Activated CD4-positive, alpha-beta T cell treated with anti-CD3 and anti-CD28 coated beads, Interleukin-2, amount 10 ng/mL, durations not matched to agents 7 days and 5 days (primary cell): Measurements from ENCODE around the gene SDF4. TPM values are rescaled to one million over a fixed set of nuclear protein-coding genes. Genes with fewer than 3 reads are reported as not detected.
A peak's percentile ranks its signal among the peaks of the same experiment; 100 is the strongest.

Experiments
- CTCF ChIA-PET: fragments of 350-600 bp; sonication (Branson Sonifier 250); formaldehyde crosslinking; loops from one replicate; lab custom pipeline; 2021; ENCODE audit warnings: antibody characterized with exemption; lab: Charles Lee
- POLR2A ChIA-PET: fragments of 350-600 bp; sonication (Branson Sonifier 250); formaldehyde crosslinking; loops from one replicate; lab custom pipeline; 2021; ENCODE audit warnings: antibody characterized with exemption; lab: Charles Lee
- DNase-seq: peaks from one replicate; pipeline ENCODE4 v3.0.0-alpha.2; 2020
- H3K27ac Mint-ChIP-seq: one replicate; pipeline ENCODE4 v1.8.0; 2021; ENCODE audit warnings: mild to moderate bottlenecking, moderate library complexity, mixed read lengths
- H3K27me3 Mint-ChIP-seq: one replicate; pipeline ENCODE4 v1.8.0; 2021; ENCODE audit warnings: mixed read lengths
- H3K36me3 Mint-ChIP-seq: one replicate; pipeline ENCODE4 v1.8.0; 2021; ENCODE audit warnings: low read depth, mixed read lengths
- H3K4me1 Mint-ChIP-seq: one replicate; pipeline ENCODE4 v1.8.0; 2021; ENCODE audit warnings: mixed read lengths
- H3K4me3 Mint-ChIP-seq: one replicate; pipeline ENCODE4 v1.8.0; 2021; ENCODE audit warnings: mild to moderate bottlenecking, moderate library complexity, mixed read lengths
- H3K9me3 Mint-ChIP-seq: one replicate; pipeline ENCODE4 v1.8.0; 2021; ENCODE audit warnings: mixed read lengths
- total RNA-seq, 2 experiments: library from RNA; stranded (reverse); gene quantifications; one replicate each; pipeline ENCODE4 v1.2.3, GENCODE V29; 2021

The SDF4 gene
- total RNA-seq, 2 experiments from 2014 or later: 81.7 to 91.4 TPM

DNA sequence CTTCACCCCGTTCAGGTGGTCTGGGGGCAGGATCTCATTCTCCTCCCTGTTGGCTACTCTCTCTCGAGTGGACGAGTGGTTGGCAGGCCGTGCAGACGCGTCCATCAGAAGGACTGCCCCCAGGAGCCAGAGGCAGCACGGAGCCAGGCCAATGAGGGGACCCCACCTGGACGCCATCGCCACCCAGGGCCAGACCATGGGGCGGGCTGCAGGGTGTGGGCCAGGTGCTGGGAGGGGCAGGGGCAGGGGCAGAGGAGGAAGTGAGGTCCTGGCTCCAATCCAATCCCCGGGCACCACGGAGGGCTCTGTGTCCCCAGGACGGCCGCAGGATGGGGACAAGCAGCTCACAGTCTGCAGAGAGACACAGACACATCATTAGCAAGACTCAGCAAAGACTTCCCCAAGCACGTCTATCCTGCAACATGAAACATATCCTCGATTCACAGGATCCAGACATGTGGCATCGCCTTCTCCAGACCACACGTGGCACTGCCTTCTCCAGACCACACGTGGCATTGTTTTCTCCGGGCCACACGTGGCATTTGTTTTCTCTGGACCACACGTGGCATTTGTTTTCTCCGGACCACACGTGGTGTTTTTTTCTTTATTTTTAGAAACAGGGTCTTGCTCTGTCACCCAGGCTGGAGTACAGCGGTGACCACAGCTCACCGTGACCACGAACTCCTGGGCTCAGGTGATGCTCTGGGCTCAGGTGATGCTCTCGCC lies 3.0 kb downstream of the SDF4 start:
- H3K27me3 Mint-ChIP-seq: no peaks in the 10 kb centered on the region
- DNase-seq: no peak
- peaks cover 21% of the 10 kb centered on the region for H3K4me1 Mint-ChIP-seq
- ChIA-PET POLR2A (no interaction called here), CTCF (interaction anchor here (1.1 to 2.2 kb wide), 2 partner anchors 10 to 106 kb away, joined by 3 to 6 read pairs; no protein-coding TSS in a partner anchor)
- H3K4me3 Mint-ChIP-seq: no peak overlapping the region
- H3K36me3 Mint-ChIP-seq: peaks cover 35% of the 10 kb centered on the region
- H3K9me3 Mint-ChIP-seq: no peaks in the 10 kb centered on the region
- no peak overlapping the region for H3K27ac Mint-ChIP-seq

DNA sequence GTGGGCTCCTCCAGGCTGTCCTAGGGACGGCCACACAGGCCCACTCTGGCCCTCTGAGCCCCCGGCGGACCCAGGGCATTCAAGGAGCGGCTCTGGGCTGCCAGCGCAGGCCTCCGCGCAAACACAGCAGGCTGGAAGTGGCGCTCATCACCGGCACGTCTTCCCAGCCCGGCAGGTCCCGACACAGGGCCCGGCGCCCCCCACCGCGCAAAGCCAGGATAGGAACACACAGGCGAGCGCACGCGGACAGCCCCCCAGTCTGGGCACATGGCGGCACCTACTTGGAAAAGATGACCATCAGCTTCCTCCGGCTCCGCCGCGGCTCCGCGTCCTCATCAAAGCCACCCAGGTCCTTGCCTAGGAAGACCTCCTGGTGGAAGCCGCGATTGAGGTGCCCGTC lies 3.6 kb downstream of the SDF4 start:
- DNase-seq: no peak
- CTCF ChIA-PET: interaction anchor here (1.1 to 2.2 kb wide), 2 partner anchors 10 to 106 kb away, joined by 3 to 6 read pairs; no protein-coding TSS in a partner anchor
- Mint-ChIP-seq H3K27me3 (no peaks in the 10 kb centered on the region), H3K4me3 (no peak overlapping the region), H3K27ac (no peak overlapping the region), H3K4me1 (peaks cover 17% of the 10 kb centered on the region), H3K36me3 (peaks cover 34% of the 10 kb centered on the region), H3K9me3 (no peaks in the 10 kb centered on the region)
- POLR2A ChIA-PET: no interaction called here

DNA sequence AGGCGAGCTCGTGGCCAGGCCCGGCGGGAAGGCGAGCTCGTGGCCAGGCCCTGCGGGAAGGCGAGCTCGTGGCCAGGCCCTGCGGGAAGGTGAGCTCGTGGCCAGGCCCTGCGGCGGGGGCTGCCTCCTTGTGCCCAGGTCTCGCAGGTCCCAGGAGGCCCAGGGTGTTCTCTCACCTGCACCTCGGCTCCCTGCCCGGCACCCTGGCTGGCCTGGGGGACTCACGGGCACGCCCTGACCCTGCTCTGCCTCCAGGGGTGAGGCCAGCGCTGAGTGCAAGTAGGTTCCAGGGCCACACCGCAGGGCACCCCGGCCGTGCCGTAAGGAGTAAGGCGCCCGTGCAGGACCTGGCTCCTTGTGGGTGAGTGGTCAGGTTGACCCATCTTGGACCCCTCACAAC lies 4.4 kb downstream of the SDF4 start:
- CTCF ChIA-PET: interaction anchor here (1.6 kb wide), 2 partner anchors 9 to 10 kb away, joined by 5 to 6 read pairs; no protein-coding TSS in a partner anchor
- H3K4me3 Mint-ChIP-seq: no peak overlapping the region
- POLR2A ChIA-PET: no interaction called here
- H3K36me3 Mint-ChIP-seq: peaks cover 42% of the 10 kb centered on the region
- DNase-seq: no peak
- H3K9me3 Mint-ChIP-seq: no peaks in the 10 kb centered on the region
- no peaks in the 10 kb centered on the region for H3K27me3 Mint-ChIP-seq
- no peak overlapping the region for H3K27ac Mint-ChIP-seq
- peaks cover 18% of the 10 kb centered on the region for H3K4me1 Mint-ChIP-seq

- peak overlapping the region; percentile 62 for H3K27ac Mint-ChIP-seq
- CTCF ChIA-PET: interaction anchor here (0.6 to 1.6 kb wide), 4 partner anchors 8 to 104 kb away, joined by 3 to 6 read pairs (median 6); no protein-coding TSS in a partner anchor
Measured at GRCh38 chr1:1226566-1227362, 5.0 kb downstream of the SDF4 start.

GRCh38 chr1:1225913-1226312 lies 5.9 kb downstream of the SDF4 start:
- ChIA-PET POLR2A (no interaction called here), CTCF (interaction anchor here (0.6 to 1.6 kb wide), 4 partner anchors 9 to 146 kb away, joined by 3 to 6 read pairs (median 4); no protein-coding TSS in a partner anchor)
- no peak for DNase-seq
- H3K4me1 Mint-ChIP-seq: peaks cover 17% of the 10 kb centered on the region
- H3K27me3 Mint-ChIP-seq: no peaks in the 10 kb centered on the region
- H3K27ac Mint-ChIP-seq: peak overlapping the region; percentile 28
- H3K4me3 Mint-ChIP-seq: no peak overlapping the region
- no peaks in the 10 kb centered on the region for H3K9me3 Mint-ChIP-seq
- peaks cover 45% of the 10 kb centered on the region for H3K36me3 Mint-ChIP-seq

More at GRCh38 chr1:1226566-1227362, 5.0 kb downstream of the SDF4 start:
- Mint-ChIP-seq H3K4me1 (peaks cover 18% of the 10 kb centered on the region), H3K9me3 (no peaks in the 10 kb centered on the region), H3K36me3 (peaks cover 44% of the 10 kb centered on the region), H3K4me3 (no peak overlapping the region), H3K27me3 (no peaks in the 10 kb centered on the region)
- POLR2A ChIA-PET: no interaction called here
- DNase-seq: no peak

DNA sequence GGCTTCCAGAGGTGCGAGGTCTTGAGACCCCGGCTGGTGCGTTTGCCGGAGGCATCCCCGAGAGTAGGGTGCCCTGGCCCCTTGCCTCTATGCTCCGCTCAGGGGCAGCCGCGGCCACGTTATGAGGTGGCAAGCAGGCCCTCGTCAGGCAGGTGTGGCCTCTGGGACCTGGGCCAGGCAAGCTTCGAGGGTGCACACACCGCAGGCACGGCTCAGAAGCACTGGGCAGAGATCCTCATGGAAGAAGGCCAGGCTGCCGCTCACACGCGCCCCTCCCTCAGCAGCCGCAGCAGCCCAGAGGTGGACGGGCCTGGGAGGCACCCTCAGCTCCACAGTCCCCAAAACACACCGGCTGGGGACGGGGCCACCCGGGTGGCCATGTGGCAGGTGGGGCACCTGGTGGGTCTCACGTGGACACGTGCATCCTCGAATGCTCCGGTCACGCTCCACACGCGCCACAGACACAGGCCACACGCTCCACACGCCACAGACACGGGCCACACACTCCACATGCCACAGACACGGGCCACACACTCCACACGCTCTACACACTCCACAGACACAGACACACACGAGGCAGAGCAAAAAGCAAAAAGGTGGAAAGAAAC lies 6.5 kb downstream of the SDF4 start:
- ChIA-PET CTCF (interaction anchor here (0.9 to 1.4 kb wide), 2 partner anchors 146 to 206 kb away, joined by 3 to 4 read pairs; no protein-coding TSS in a partner anchor), POLR2A (no interaction called here)
- DNase-seq: no peak
- Mint-ChIP-seq H3K4me1 (peaks cover 13% of the 10 kb centered on the region), H3K27ac (no peak overlapping the region), H3K4me3 (no peak overlapping the region), H3K36me3 (peaks cover 47% of the 10 kb centered on the region), H3K9me3 (no peaks in the 10 kb centered on the region), H3K27me3 (no peaks in the 10 kb centered on the region)

DNA sequence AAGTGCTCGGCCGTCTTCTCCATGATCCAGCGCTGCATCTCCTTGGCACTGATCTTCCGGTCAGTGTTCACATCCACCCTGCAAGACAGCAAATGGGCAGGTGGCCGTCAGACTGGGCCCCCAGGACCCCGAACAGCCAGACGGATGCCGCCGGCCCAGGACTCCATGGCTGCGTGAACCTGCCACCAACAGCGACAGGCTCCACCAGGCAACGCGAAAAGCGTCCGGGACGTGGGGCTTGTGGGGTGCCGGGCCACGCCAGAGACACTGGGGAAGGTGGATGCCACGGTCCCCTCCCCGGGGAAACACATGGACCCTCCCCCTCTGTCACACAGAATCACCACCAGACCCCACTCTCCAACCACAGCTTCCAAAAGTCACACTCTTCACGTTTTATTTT lies 7.9 kb downstream of the SDF4 start:
- H3K27me3 Mint-ChIP-seq: no peaks in the 10 kb centered on the region
- H3K27ac Mint-ChIP-seq: no peak overlapping the region
- H3K36me3 Mint-ChIP-seq: peaks cover 45% of the 10 kb centered on the region
- no peaks in the 10 kb centered on the region for H3K9me3 Mint-ChIP-seq
- ChIA-PET POLR2A (no interaction called here), CTCF (interaction anchor here (0.6 to 1.4 kb wide), 2 partner anchors 204 to 1035 kb away, joined by 3 read pairs; no protein-coding TSS in a partner anchor)
- peaks cover 9% of the 10 kb centered on the region for H3K4me1 Mint-ChIP-seq
- DNase-seq: no peak
- H3K4me3 Mint-ChIP-seq: no peak overlapping the region

DNA sequence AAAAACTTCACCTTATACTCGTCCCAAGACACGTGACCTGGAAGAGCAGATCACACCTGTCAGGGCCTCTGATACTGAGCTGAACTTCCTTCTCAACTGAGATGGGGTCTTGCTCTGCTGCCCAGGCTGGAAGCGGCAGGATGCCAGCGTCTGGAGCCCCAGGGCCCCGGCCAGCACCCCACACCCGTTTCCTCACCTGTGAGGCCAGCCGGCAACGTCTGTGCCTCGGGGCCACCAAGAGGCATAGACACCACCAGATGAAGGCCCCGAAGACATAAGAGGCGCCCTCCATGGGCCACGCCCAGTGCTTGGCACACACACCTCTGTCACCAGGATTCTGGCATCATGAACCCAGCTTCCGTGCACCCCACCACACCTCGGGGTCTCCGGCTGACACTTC lies 8.5 kb downstream of the SDF4 start:
- ChIA-PET CTCF (interaction anchor here (0.6 kb wide), 1 partner anchor 1035 kb away, joined by 3 read pairs; no protein-coding TSS in a partner anchor), POLR2A (no interaction called here)
- Mint-ChIP-seq H3K4me3 (no peak overlapping the region), H3K27ac (no peak overlapping the region), H3K36me3 (peaks cover 45% of the 10 kb centered on the region), H3K9me3 (no peaks in the 10 kb centered on the region), H3K27me3 (no peaks in the 10 kb centered on the region), H3K4me1 (peaks cover 10% of the 10 kb centered on the region)
- DNase-seq: no peak

- DNase-seq: no peak
- Mint-ChIP-seq H3K27ac (no peak overlapping the region), H3K4me3 (no peak overlapping the region), H3K9me3 (no peaks in the 10 kb centered on the region), H3K4me1 (peaks cover 16% of the 10 kb centered on the region), H3K27me3 (no peaks in the 10 kb centered on the region), H3K36me3 (peaks cover 50% of the 10 kb centered on the region)
- POLR2A ChIA-PET: no interaction called here
- CTCF ChIA-PET: no interaction called here
Measured at GRCh38 chr1:1222575-1223225, 9.1 kb downstream of the SDF4 start.

DNA sequence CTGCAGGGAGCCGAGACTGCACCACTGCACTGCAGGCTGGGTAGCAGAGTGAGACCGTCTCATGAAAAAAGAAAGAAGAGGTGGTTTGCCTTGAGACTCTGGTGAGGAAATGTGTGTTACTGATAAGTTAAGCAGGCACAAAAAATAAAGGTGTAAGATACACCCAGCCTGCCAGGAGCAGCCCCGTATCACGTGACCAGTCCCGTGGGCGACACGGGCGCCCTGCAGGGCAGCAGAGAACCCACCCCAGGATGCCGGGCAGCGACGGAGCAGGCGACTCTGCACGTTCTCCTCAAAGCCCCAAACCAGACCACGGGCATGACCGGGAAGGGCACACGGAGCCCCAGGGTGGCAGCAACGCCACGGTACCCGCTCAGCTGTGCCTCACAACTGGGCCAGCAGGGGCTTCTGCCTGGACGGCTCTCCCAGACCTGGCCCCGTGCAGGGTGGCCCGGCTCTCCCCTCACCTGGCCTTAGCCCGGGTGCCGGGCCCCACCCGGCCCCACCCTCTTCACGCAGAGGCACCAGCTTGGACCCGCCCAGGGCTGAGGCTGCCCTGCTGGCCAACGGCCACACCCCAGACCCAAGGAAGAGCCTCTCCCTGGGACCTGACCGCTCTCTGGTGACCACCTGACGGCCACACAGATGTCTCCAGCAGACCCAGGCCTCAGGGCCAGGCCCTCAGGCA lies 9.8 kb downstream of the SDF4 start:
- no peak for DNase-seq
- ChIA-PET POLR2A (no interaction called here), CTCF (no interaction called here)
- Mint-ChIP-seq H3K27ac (no peak overlapping the region), H3K9me3 (no peaks in the 10 kb centered on the region), H3K27me3 (no peaks in the 10 kb centered on the region), H3K4me1 (peaks cover 16% of the 10 kb centered on the region), H3K4me3 (no peak overlapping the region), H3K36me3 (peaks cover 53% of the 10 kb centered on the region)

- Mint-ChIP-seq H3K4me1 (peaks cover 23% of the 10 kb centered on the region), H3K27ac (no peak overlapping the region), H3K4me3 (no peak overlapping the region), H3K9me3 (no peaks in the 10 kb centered on the region), H3K36me3 (peaks cover 52% of the 10 kb centered on the region), H3K27me3 (no peaks in the 10 kb centered on the region)
- DNase-seq: no peak
- CTCF ChIA-PET: no interaction called here
- POLR2A ChIA-PET: no interaction called here
Measured at GRCh38 chr1:1220197-1220596, 11.6 kb downstream of the SDF4 start.

GRCh38 chr1:1219341-1219740 lies 12.5 kb downstream of the SDF4 start:
- POLR2A ChIA-PET: no interaction called here
- Mint-ChIP-seq H3K27ac (peak overlapping the region; percentile 68), H3K36me3 (peaks cover 43% of the 10 kb centered on the region), H3K4me1 (peaks cover 30% of the 10 kb centered on the region), H3K9me3 (no peaks in the 10 kb centered on the region), H3K27me3 (no peaks in the 10 kb centered on the region), H3K4me3 (no peak overlapping the region)
- CTCF ChIA-PET: interaction anchor here (1.0 to 1.5 kb wide), 2 partner anchors 9 kb away, joined by 3 read pairs; no protein-coding TSS in a partner anchor
- DNase-seq: peak; percentile 37
